ENCODE measurements around the gene SMARCAL1.

GRCh38 chr2:216369821-216370220, 42.5 kb upstream of the SMARCAL1 start:
- TF ChIP-seq ZBTB33 (IDR thresholded peaks at IDR 0.05; ENCODE audit: borderline replicate concordance, low read depth) (no peak), CHD2 (IDR thresholded peaks at IDR 0.05; ENCODE audit: low read length, partially characterized antibody) (no peak), MEF2A (IDR thresholded peaks at IDR 0.05; ENCODE audit: borderline replicate concordance, low read depth) (no peak), PBX3 (IDR thresholded peaks at IDR 0.05) (no peak), TAF1 (IDR thresholded peaks at IDR 0.05; ENCODE audit: borderline replicate concordance, low read depth, low read length) (no peak), RAD21 (IDR thresholded peaks at IDR 0.05; ENCODE audit: low read length) (no peak), SIN3A (IDR thresholded peaks at IDR 0.05; ENCODE audit: borderline replicate concordance, low read depth, low read length) (no peak), YY1 (IDR thresholded peaks at IDR 0.05; ENCODE audit: low read depth) (no peak), IRF3 (IDR thresholded peaks at IDR 0.05; ENCODE audit: low read depth, low read length) (no peak), EP300 (IDR thresholded peaks at IDR 0.05; ENCODE audit: borderline replicate concordance in 1 of 2, low read depth in 1 of 2, low read length in 1 of 2) (no peak), EZH2phosphoT487 (IDR thresholded peaks at IDR 0.05; ENCODE audit: borderline replicate concordance, low read depth) (no peak)
- TF ChIP-seq, protein P1, sequence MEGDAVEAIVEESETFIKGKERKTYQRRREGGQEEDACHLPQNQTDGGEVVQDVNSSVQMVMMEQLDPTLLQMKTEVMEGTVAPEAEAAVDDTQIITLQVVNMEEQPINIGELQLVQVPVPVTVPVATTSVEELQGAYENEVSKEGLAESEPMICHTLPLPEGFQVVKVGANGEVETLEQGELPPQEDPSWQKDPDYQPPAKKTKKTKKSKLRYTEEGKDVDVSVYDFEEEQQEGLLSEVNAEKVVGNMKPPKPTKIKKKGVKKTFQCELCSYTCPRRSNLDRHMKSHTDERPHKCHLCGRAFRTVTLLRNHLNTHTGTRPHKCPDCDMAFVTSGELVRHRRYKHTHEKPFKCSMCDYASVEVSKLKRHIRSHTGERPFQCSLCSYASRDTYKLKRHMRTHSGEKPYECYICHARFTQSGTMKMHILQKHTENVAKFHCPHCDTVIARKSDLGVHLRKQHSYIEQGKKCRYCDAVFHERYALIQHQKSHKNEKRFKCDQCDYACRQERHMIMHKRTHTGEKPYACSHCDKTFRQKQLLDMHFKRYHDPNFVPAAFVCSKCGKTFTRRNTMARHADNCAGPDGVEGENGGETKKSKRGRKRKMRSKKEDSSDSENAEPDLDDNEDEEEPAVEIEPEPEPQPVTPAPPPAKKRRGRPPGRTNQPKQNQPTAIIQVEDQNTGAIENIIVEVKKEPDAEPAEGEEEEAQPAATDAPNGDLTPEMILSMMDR (IDR thresholded peaks at IDR 0.05): no peak
- TF ChIP-seq, protein P2, sequence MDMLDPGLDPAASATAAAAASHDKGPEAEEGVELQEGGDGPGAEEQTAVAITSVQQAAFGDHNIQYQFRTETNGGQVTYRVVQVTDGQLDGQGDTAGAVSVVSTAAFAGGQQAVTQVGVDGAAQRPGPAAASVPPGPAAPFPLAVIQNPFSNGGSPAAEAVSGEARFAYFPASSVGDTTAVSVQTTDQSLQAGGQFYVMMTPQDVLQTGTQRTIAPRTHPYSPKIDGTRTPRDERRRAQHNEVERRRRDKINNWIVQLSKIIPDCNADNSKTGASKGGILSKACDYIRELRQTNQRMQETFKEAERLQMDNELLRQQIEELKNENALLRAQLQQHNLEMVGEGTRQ (IDR thresholded peaks at IDR 0.05; ENCODE audit: borderline replicate concordance, low read depth, low read length): no peak

Data from SK-N-SH (cell line).